Esophagus muscularis mucosa (tissue), 4 donors: Measurements from ENCODE around the gene TFAM. TPM values are rescaled to one million over a fixed set of nuclear protein-coding genes. Genes with fewer than 3 reads are reported as not detected.

Experiments
- DNase-seq: peaks from one replicate; pipeline ENCODE4 v3.0.0-alpha.2; 2017; ENCODE audit errors: extremely low spot score
- H3K27ac ChIP-seq, 4 donors: fragments of 200-600 bp; sonication (generic); replicated peaks in 1 of 4; 1 replicate in 3 of 4; 2 replicates in 1 of 4; pipeline ENCODE4 v1.5.1; 2016 to 2019; ENCODE audit warnings: mild to moderate bottlenecking in 1 of 4
- H3K27me3 ChIP-seq, 4 donors: fragments of 200-600 bp; sonication (generic); one replicate each; pipeline versions ENCODE4 v1.5.1 to v1.6.0; 2016 to 2019
- H3K36me3 ChIP-seq, 4 donors: fragments of 200-600 bp; sonication (generic); one replicate each; pipeline ENCODE4 v1.5.1; 2016 to 2019
- H3K4me1 ChIP-seq, 4 donors: fragments of 200-600 bp; sonication (generic); one replicate each; pipeline ENCODE4 v1.5.1; 2016 to 2019
- H3K4me3 ChIP-seq, 4 donors: fragments of 200-600 bp; sonication (generic); 1 replicate in 2 of 4; 2 replicates in 2 of 4; pipeline ENCODE4 v1.5.1; 2016 to 2019; ENCODE audit warnings: mild to moderate bottlenecking in 4 of 4, moderate library complexity in 1 of 4
- H3K9me3 ChIP-seq, 4 donors: fragments of 200-600 bp; sonication (generic); 1 replicate in 3 of 4; 2 replicates in 1 of 4; pipeline ENCODE4 v1.5.1; 2016 to 2019
- CTCF ChIP-seq, 3 experiments: fragments of 200-600 bp in 2 of 3; fragments of 450-650 bp in 1 of 3; sonication (generic) in 2 of 3; IDR thresholded peaks; one replicate each; pipeline ENCODE4 v1.5.1; 2017 to 2019; ENCODE audit warnings: antibody characterized with exemption in 3 of 3, mild to moderate bottlenecking in 2 of 3, moderate library complexity in 1 of 3
- EP300 ChIP-seq: sonication (generic); formaldehyde crosslinking; IDR thresholded peaks from one replicate; pipeline ENCODE4 v1.6.1; 2017; ENCODE audit warnings: antibody characterized with exemption
- POLR2A ChIP-seq: fragments of 450-650 bp; IDR thresholded peaks from one replicate; pipeline ENCODE4 v1.6.1; 2017; ENCODE audit warnings: antibody characterized with exemption, moderate library complexity, mild to moderate bottlenecking, low read depth
- POLR2AphosphoS5 ChIP-seq, 2 donors: sonication (generic); formaldehyde crosslinking; IDR thresholded peaks; one replicate each; pipeline ENCODE4 v1.6.1; 2017; ENCODE audit warnings: antibody characterized with exemption in 2 of 2
- WGBS: methylation state at CpG from one replicate; pipeline ENCODE4 v1.1.5; 2018; 5-methylcytosine and 5-hydroxymethylcytosine counted together
- intact Hi-C: fragments of 100-400 bp; cut with DNase I; formaldehyde crosslinking; loops from one replicate; pipeline ENCODE4 v1.15.1; 2023
- total RNA-seq, 4 donors: library from RNA; depleted of rRNA; stranded (reverse); fragments of >200 nt; gene quantifications; one replicate each; pipeline versions ENCODE4 v1.1.0 to v1.2.1, GENCODE V29; 2016

Gene TFAM
- total RNA-seq, 4 donors from 2014 or later = 15.4 to 24.3 (median 19.5) TPM

- Histone ChIP-seq H3K4me3 (no peak overlapping the region), H3K27ac (peak overlapping the region in 1 of 4 donors; percentile 14), H3K36me3 (no peaks in the 10 kb centered on the region), H3K27me3 (no peaks in the 10 kb centered on the region), H3K4me1 (peaks cover 0 to 34% (median 26%) of the 10 kb centered on the region in 4 donors), H3K9me3 (peaks cover 0 to 6% (median 0%) of the 10 kb centered on the region in 4 donors)
- intact Hi-C loops = loop anchor here (10.0 kb wide), 1 partner anchor 76 kb away; the partner anchor contains the start of gene BICC1
- WGBS = 88% methylated on average over 1 of the region's 1 CpG
- no peak for DNase-seq
- TF ChIP-seq POLR2A (no peak), CTCF (IDR thresholded peaks at IDR 0.05) (no peak), EP300 (no peak), POLR2AphosphoS5 (IDR thresholded peaks at IDR 0.05) (no peak)
These were observed 53.8 kb downstream of the TFAM start for GRCh38 chr10:58438986-58439385.

- peaks cover 0 to 6% (median 0%) of the 10 kb centered on the region in 4 donors for H3K9me3 ChIP-seq
- TF ChIP-seq EP300 = no peak
- no peak overlapping the region for H3K4me3 ChIP-seq
- 89% methylated on average over 5 of the region's 5 CpGs for WGBS
- intact Hi-C loops = loop anchor here (10.0 kb wide), 1 partner anchor 75 kb away; the partner anchor contains the start of gene BICC1
- H3K27ac ChIP-seq = no peak overlapping the region
- DNase-seq = no peak
- H3K36me3 ChIP-seq = no peaks in the 10 kb centered on the region
- H3K27me3 ChIP-seq = no peaks in the 10 kb centered on the region
- H3K4me1 ChIP-seq = peaks cover 0 to 34% (median 26%) of the 10 kb centered on the region in 4 donors
These were observed 54.6 kb downstream of the TFAM start for GRCh38 chr10:58439632-58440364.

GRCh38 chr10:58440484-58440883, 55.3 kb downstream of the TFAM start:
- Histone ChIP-seq H3K36me3 (no peaks in the 10 kb centered on the region), H3K4me3 (no peak overlapping the region), H3K9me3 (peaks cover 0 to 6% (median 0%) of the 10 kb centered on the region in 4 donors), H3K27me3 (no peaks in the 10 kb centered on the region), H3K4me1 (peaks cover 0 to 27% (median 20%) of the 10 kb centered on the region in 4 donors), H3K27ac (no peak overlapping the region)
- no peak for TF ChIP-seq POLR2AphosphoS5 (IDR thresholded peaks at IDR 0.05)
- TF ChIP-seq CTCF (IDR thresholded peaks at IDR 0.05) = no peak
- DNase-seq = no peak
- 0% methylated on average over 1 of the region's 1 CpG for WGBS
- intact Hi-C loops = no loop called here

- WGBS = 55% methylated on average over 3 of the region's 3 CpGs
- peaks cover 0 to 14% (median 0%) of the 10 kb centered on the region in 4 donors for H3K9me3 ChIP-seq
- intact Hi-C loops = no loop called here
- TF ChIP-seq POLR2A (no peak), CTCF (IDR thresholded peaks at IDR 0.05) (no peak), EP300 (no peak), POLR2AphosphoS5 (IDR thresholded peaks at IDR 0.05) (no peak)
- no peak overlapping the region for H3K27ac ChIP-seq
- H3K4me3 ChIP-seq = no peak overlapping the region
- peaks cover 0 to 7% (median 0%) of the 10 kb centered on the region in 4 donors for H3K27me3 ChIP-seq
- H3K4me1 ChIP-seq = no peaks in the 10 kb centered on the region
- no peak for DNase-seq
- H3K36me3 ChIP-seq = no peaks in the 10 kb centered on the region
These were observed 59.1 kb downstream of the TFAM start for GRCh38 chr10:58444321-58444720.

- no peak overlapping the region for H3K27ac ChIP-seq
- no peak overlapping the region for H3K4me3 ChIP-seq
- H3K36me3 ChIP-seq = no peaks in the 10 kb centered on the region
- DNase-seq = no peak
- TF ChIP-seq CTCF (IDR thresholded peaks at IDR 0.05) (no peak), POLR2AphosphoS5 (IDR thresholded peaks at IDR 0.05) (no peak), EP300 (no peak), POLR2A (no peak)
- 83% methylated on average over 6 of the region's 6 CpGs for WGBS
- peaks cover 0 to 12% (median 0%) of the 10 kb centered on the region in 4 donors for H3K9me3 ChIP-seq
- intact Hi-C loops = no loop called here
- peaks cover 0 to 7% (median 0%) of the 10 kb centered on the region in 4 donors for H3K27me3 ChIP-seq
- H3K4me1 ChIP-seq = no peaks in the 10 kb centered on the region
These were observed 59.7 kb downstream of the TFAM start for GRCh38 chr10:58444876-58445275.
